GM19239 (cell line): Measurements from ENCODE around the gene IP6K2.
A peak's percentile ranks its signal among the peaks of the same experiment; 100 is the strongest.

Source experiments
- DNase-seq: peaks from one replicate; pipeline ENCODE4 v3.0.0; 2011; ENCODE audit warnings: low spot score; ENCODE audit not compliant: insufficient read length
- FAIRE-seq: peaks from 2 replicates; lab custom pipeline; 2011; peaks lifted over from hg19 to GRCh38; lab: Jason Lieb, UNC

The IP6K2 gene

GRCh38 chr3:48678056-48678455 is 39.0 kb downstream of the IP6K2 start:
- no peak for FAIRE-seq
- no peak for DNase-seq

- no peak for DNase-seq
- no peak for FAIRE-seq
Measured at GRCh38 chr3:48674505-48674904, 42.5 kb downstream of the IP6K2 start.

- FAIRE-seq (no peak), DNase-seq (no peak)
Measured at GRCh38 chr3:48672522-48672921, 44.5 kb downstream of the IP6K2 start.

- DNase-seq (no peak), FAIRE-seq (no peak)
Measured at GRCh38 chr3:48664929-48665328, 52.1 kb downstream of the IP6K2 start.

GRCh38 chr3:48664313-48664644 is 52.7 kb downstream of the IP6K2 start:
- DNase-seq (no peak), FAIRE-seq (no peak)

GRCh38 chr3:48663489-48664312 is 53.3 kb downstream of the IP6K2 start:
- DNase-seq: peak; percentile 99
- peak; percentile 98 for FAIRE-seq

GRCh38 chr3:48662753-48663488 is 54.1 kb downstream of the IP6K2 start, which contains the start of gene CELSR3:
Gene CELSR3 (minus strand): TSS chr3:48662886. CDS start chr3:48662634, 252 bp downstream.
- FAIRE-seq: peak; percentile 85
- DNase-seq: peak; percentile 54

GRCh38 chr3:48662145-48662752 is 54.8 kb downstream of the IP6K2 start:
- FAIRE-seq (no peak), DNase-seq (no peak)

- peak; percentile 79 for DNase-seq
- FAIRE-seq: no peak
Measured at GRCh38 chr3:48661501-48662144, 55.4 kb downstream of the IP6K2 start.

- FAIRE-seq (no peak), DNase-seq (no peak)
Measured at GRCh38 chr3:48660800-48661400, 56.1 kb downstream of the IP6K2 start.

GRCh38 chr3:48656841-48657281 is 60.2 kb downstream of the IP6K2 start:
- no peak for FAIRE-seq
- DNase-seq: no peak

GRCh38 chr3:48656061-48656840 is 60.8 kb downstream of the IP6K2 start:
- peak; percentile 87 for FAIRE-seq

GRCh38 chr3:48655606-48656005 is 61.4 kb downstream of the IP6K2 start:
- DNase-seq (no peak), FAIRE-seq (no peak)

More at GRCh38 chr3:48656061-48656840, 60.8 kb downstream of the IP6K2 start:
- peak; percentile 95 for DNase-seq

- no peak for DNase-seq
- FAIRE-seq: no peak
Measured at GRCh38 chr3:48655063-48655462, 62.0 kb downstream of the IP6K2 start.

- no peak for DNase-seq
- FAIRE-seq: no peak
Measured at GRCh38 chr3:48652923-48653715, 63.9 kb downstream of the IP6K2 start.

- FAIRE-seq: no peak
Measured at GRCh38 chr3:48651771-48652170, 65.2 kb downstream of the IP6K2 start.

GRCh38 chr3:48650723-48651122 is 66.3 kb downstream of the IP6K2 start:
- DNase-seq (no peak), FAIRE-seq (no peak)

More at GRCh38 chr3:48651771-48652170, 65.2 kb downstream of the IP6K2 start:
- DNase-seq: no peak

GRCh38 chr3:48648188-48648850 is 68.7 kb downstream of the IP6K2 start:
- FAIRE-seq (no peak), DNase-seq (no peak)
